Ishikawa (cell line): Measurements from ENCODE around the gene RIC1.

Source experiments
- CEBPB ChIP-seq: IDR thresholded peaks from 2 replicates; pipeline ENCODE4 v1.6.1; 2012
- CREB1 ChIP-seq: IDR thresholded peaks from 2 replicates; pipeline ENCODE4 v1.6.1; 2012; ENCODE audit warnings: low read depth
- FOXM1 ChIP-seq: IDR thresholded peaks from 2 replicates; pipeline ENCODE4 v1.6.1; 2012; ENCODE audit warnings: low read depth, borderline replicate concordance
- TF ChIP-seq, protein P1 (sequence below): IDR thresholded peaks from 2 replicates; pipeline ENCODE4 v1.6.1; 2012

DNA sequence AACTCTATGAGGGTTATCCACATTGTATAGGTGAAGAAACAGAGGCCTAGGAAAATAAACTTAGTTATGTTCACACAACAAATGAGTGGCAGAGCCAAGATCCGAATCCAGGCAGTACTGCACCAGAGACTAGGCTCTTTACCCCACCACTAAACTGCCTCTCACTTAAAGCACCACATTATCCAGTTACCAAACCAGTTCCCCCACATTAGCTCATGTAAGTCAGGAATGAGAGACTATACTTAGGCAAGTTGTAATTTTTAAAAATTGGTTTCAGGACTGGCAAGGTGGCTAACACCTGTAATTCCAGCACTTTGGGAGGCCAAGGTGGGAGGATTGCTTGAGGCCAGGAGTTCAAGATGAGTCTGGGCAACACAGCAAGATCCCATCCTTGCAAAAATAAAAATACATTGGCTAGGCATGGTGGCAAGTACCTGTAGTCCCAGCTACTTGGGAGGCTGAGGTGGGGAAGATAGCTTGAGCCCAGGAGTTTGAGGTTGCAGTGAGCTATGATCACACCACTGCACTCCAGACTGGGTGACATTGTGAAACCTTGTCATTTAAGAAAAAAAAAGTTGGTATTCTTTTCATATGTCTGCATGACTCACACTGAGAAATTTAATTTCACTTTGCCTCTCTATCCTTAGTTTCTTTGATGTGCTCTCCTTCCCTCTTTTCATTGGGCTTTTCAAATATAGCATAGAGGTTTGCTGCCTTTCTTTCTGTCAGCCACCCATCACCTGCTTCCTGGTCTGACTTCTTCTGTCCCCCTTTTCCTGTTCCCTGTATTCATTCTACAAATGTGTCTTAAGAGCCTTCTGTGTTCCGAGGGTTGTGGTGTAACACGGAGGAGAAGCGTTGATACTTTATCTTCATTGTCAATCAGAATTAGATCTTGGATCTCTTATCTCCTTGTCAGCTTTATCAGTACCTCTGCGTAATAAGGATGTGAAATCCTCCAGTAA lies 139.3 kb downstream of the RIC1 start:
- TF ChIP-seq, protein P1, sequence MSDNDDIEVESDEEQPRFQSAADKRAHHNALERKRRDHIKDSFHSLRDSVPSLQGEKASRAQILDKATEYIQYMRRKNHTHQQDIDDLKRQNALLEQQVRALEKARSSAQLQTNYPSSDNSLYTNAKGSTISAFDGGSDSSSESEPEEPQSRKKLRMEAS = no peak
- TF ChIP-seq CREB1 (no peak), FOXM1 (no peak), CEBPB (no peak)
